Astrocyte (in vitro differentiated cells and primary cell): ENCODE measurements around the gene RHCG. TPM values are rescaled to one million over a fixed set of nuclear protein-coding genes. Genes with fewer than 3 reads are reported as not detected.

ENCODE experiments used
- DNase-seq: peaks from one replicate; pipeline ENCODE4 v3.0.0-alpha.2; 2010; ENCODE audit warnings: low read depth
- FAIRE-seq: peaks from 2 replicates; lab custom pipeline; 2011; peaks lifted over from hg19 to GRCh38; lab: Jason Lieb, UNC
- H2AFZ ChIP-seq: 2 replicates; pipeline ENCODE4 v1.6.0; 2012; ENCODE audit warnings: low read depth, low read length, inconsistent platforms
- H3K27ac ChIP-seq: 2 replicates; pipeline ENCODE4 v1.5.1; 2011; ENCODE audit warnings: low read depth, low read length, inconsistent platforms
- H3K27me3 ChIP-seq: 2 replicates; pipeline ENCODE4 v1.6.0; 2011; ENCODE audit warnings: low read length, inconsistent platforms; ENCODE audit not compliant: insufficient read depth
- H3K36me3 ChIP-seq: 2 replicates; pipeline ENCODE4 v1.5.1; 2011; ENCODE audit warnings: low read length, inconsistent platforms; ENCODE audit not compliant: insufficient read depth
- H3K4me1 ChIP-seq: 2 replicates; pipeline ENCODE4 v1.5.1; 2011; ENCODE audit warnings: low read length, inconsistent platforms; ENCODE audit not compliant: insufficient read depth
- H3K4me2 ChIP-seq: 2 replicates; pipeline ENCODE4 v1.6.0; 2012; ENCODE audit warnings: low read length, inconsistent platforms
- H3K4me3 ChIP-seq: 2 replicates; pipeline ENCODE4 v1.5.1; 2011; ENCODE audit warnings: low read depth, mild to moderate bottlenecking, low read length, inconsistent platforms; ENCODE audit not compliant: insufficient read depth
- H3K79me2 ChIP-seq: 2 replicates; pipeline ENCODE4 v1.6.0; 2012; ENCODE audit warnings: mild to moderate bottlenecking, low read length, inconsistent platforms; ENCODE audit not compliant: insufficient read depth
- H3K9ac ChIP-seq: 2 replicates; pipeline ENCODE4 v1.6.0; 2012; ENCODE audit warnings: mild to moderate bottlenecking, low read length, inconsistent platforms
- H3K9me3 ChIP-seq: 2 replicates; pipeline ENCODE4 v1.5.1; 2012; ENCODE audit warnings: low read depth, mild to moderate bottlenecking, low read length, inconsistent platforms; ENCODE audit not compliant: insufficient read depth
- H4K20me1 ChIP-seq: 2 replicates; pipeline ENCODE4 v1.6.0; 2012; ENCODE audit warnings: low read length, inconsistent platforms; ENCODE audit not compliant: insufficient read depth
- H3K27ac Mint-ChIP-seq: one replicate; pipeline ENCODE4 v1.8.0; 2021; ENCODE audit warnings: mild to moderate bottlenecking, mixed read lengths; ENCODE audit not compliant: unreplicated experiment
- H3K27me3 Mint-ChIP-seq: one replicate; pipeline ENCODE4 v1.8.0; 2021; ENCODE audit warnings: low read depth, mixed read lengths; ENCODE audit not compliant: unreplicated experiment
- H3K36me3 Mint-ChIP-seq: one replicate; pipeline ENCODE4 v1.8.0; 2021; ENCODE audit warnings: low read depth, mixed read lengths; ENCODE audit not compliant: unreplicated experiment
- H3K4me1 Mint-ChIP-seq: one replicate; pipeline ENCODE4 v1.8.0; 2021; ENCODE audit warnings: low read depth, mixed read lengths; ENCODE audit not compliant: unreplicated experiment
- H3K4me3 Mint-ChIP-seq: one replicate; pipeline ENCODE4 v1.8.0; 2021; ENCODE audit warnings: mild to moderate bottlenecking, moderate library complexity, mixed read lengths; ENCODE audit not compliant: unreplicated experiment
- H3K9me3 Mint-ChIP-seq: one replicate; pipeline ENCODE4 v1.8.0; 2021; ENCODE audit warnings: mild to moderate bottlenecking, mixed read lengths; ENCODE audit not compliant: unreplicated experiment
- CTCF ChIP-seq: IDR thresholded peaks from 2 replicates; pipeline ENCODE4 v1.5.1; 2011; ENCODE audit warnings: low read depth, mild to moderate bottlenecking, inconsistent platforms, low read length, moderate library complexity; ENCODE audit not compliant: insufficient read depth
- EZH2 ChIP-seq: IDR thresholded peaks from 2 replicates; pipeline ENCODE4 v1.6.1; 2012; ENCODE audit warnings: mild to moderate bottlenecking, low read length, inconsistent platforms; ENCODE audit not compliant: insufficient read depth
- total RNA-seq: library from RNA; stranded (reverse); gene quantifications from 2 replicates; pipeline ENCODE4 v1.2.1, GENCODE V29; 2021

RHCG gene
- total RNA-seq, 1 donor from 2014 or later: 0.18 TPM

DNA sequence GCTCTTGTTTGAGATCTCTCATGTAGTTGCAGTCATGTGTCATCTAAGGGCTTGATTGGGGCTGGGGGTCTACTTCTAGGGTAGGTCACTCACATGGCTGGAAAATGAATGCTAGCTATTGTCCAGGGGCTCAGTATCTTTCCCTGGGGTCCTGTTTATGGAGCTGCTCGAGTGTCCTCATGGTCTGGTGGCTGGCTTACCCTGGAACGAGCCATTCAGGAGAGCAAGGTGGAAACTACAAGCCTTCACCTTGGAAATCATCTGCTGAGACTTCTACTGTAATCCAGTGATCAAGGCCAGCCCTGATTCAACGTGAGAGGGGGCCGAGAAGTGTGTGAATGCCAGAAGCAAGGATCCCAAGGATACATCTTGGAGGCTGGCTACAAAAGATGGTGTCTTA lies 16.2 kb upstream of the RHCG start:
- H3K36me3 Mint-ChIP-seq: peaks cover 1% of the 10 kb centered on the region
- H3K9me3 Mint-ChIP-seq: no peaks in the 10 kb centered on the region
- TF ChIP-seq CTCF (no peak), EZH2 (no peak)
- Histone ChIP-seq H3K9me3 (no peaks in the 10 kb centered on the region), H3K36me3 (no peaks in the 10 kb centered on the region), H3K27ac (no peak overlapping the region), H2AFZ (no peak overlapping the region), H3K27me3 (peaks cover 19% of the 10 kb centered on the region), H3K79me2 (no peaks in the 10 kb centered on the region), H3K4me3 (no peak overlapping the region), H3K4me2 (no peak overlapping the region), H3K9ac (no peak overlapping the region), H4K20me1 (no peaks in the 10 kb centered on the region), H3K4me1 (no peaks in the 10 kb centered on the region)
- no peak overlapping the region for H3K4me3 Mint-ChIP-seq
- no peak overlapping the region for H3K27ac Mint-ChIP-seq
- H3K27me3 Mint-ChIP-seq: peaks cover 33% of the 10 kb centered on the region
- DNase-seq: no peak
- no peaks in the 10 kb centered on the region for H3K4me1 Mint-ChIP-seq
- FAIRE-seq: no peak

- Mint-ChIP-seq H3K27me3 (peaks cover 51% of the 10 kb centered on the region), H3K9me3 (peaks cover 7% of the 10 kb centered on the region), H3K36me3 (no peaks in the 10 kb centered on the region), H3K4me1 (no peaks in the 10 kb centered on the region), H3K27ac (no peak overlapping the region), H3K4me3 (no peak overlapping the region)
- Histone ChIP-seq H3K4me3 (no peak overlapping the region), H3K36me3 (no peaks in the 10 kb centered on the region), H3K4me1 (no peaks in the 10 kb centered on the region), H4K20me1 (no peaks in the 10 kb centered on the region), H3K9me3 (no peaks in the 10 kb centered on the region), H3K27ac (no peak overlapping the region), H3K4me2 (no peak overlapping the region), H2AFZ (no peak overlapping the region), H3K79me2 (no peaks in the 10 kb centered on the region), H3K27me3 (peaks cover 2% of the 10 kb centered on the region), H3K9ac (no peak overlapping the region)
- no peak for FAIRE-seq
- no peak for TF ChIP-seq EZH2
- no peak for TF ChIP-seq CTCF
- DNase-seq: no peak
Observed at GRCh38 chr15:89506026-89506686, 9.8 kb upstream of the RHCG start.

DNA sequence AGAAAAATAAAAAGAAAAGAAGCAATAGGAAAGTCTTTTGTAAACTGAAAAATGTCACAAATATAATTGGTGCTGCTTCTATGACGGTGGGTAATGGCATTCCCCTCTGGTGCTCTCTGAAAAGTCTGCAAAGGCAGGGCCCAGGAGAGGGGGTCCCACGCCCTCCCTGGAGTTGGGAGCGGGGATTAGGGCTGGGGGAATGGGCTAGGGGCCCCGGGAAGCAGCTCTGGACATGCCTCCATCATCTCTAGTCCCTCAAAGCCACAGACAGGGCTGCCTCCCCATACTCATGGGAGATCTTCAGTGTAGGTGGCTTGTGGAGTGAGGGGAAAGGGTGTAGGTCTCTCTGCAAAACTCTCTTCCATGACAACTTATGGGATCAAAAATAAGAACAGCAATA lies 7.8 kb upstream of the RHCG start:
- peaks cover 60% of the 10 kb centered on the region for H3K27me3 Mint-ChIP-seq
- FAIRE-seq: no peak
- TF ChIP-seq EZH2 (no peak), CTCF (no peak)
- no peak overlapping the region for H3K27ac Mint-ChIP-seq
- no peaks in the 10 kb centered on the region for H3K4me1 ChIP-seq
- no peaks in the 10 kb centered on the region for H3K4me1 Mint-ChIP-seq
- H3K36me3 ChIP-seq: no peaks in the 10 kb centered on the region
- no peak overlapping the region for H3K4me3 ChIP-seq
- no peaks in the 10 kb centered on the region for H3K79me2 ChIP-seq
- H2AFZ ChIP-seq: no peak overlapping the region
- H3K9me3 ChIP-seq: no peaks in the 10 kb centered on the region
- no peaks in the 10 kb centered on the region for H3K36me3 Mint-ChIP-seq
- H3K4me3 Mint-ChIP-seq: no peak overlapping the region
- no peak for DNase-seq
- H3K27me3 ChIP-seq: no peaks in the 10 kb centered on the region
- peaks cover 7% of the 10 kb centered on the region for H3K9me3 Mint-ChIP-seq
- H3K9ac ChIP-seq: no peak overlapping the region
- no peak overlapping the region for H3K4me2 ChIP-seq
- H3K27ac ChIP-seq: no peak overlapping the region
- H4K20me1 ChIP-seq: no peaks in the 10 kb centered on the region
